ENCODE data around the gene DOHH.
"Not testable (repeated sequence)": the region's sequence is repeated elsewhere in the genome, so short reads cannot be mapped to it uniquely, and the experiment has no call there.

DNA sequence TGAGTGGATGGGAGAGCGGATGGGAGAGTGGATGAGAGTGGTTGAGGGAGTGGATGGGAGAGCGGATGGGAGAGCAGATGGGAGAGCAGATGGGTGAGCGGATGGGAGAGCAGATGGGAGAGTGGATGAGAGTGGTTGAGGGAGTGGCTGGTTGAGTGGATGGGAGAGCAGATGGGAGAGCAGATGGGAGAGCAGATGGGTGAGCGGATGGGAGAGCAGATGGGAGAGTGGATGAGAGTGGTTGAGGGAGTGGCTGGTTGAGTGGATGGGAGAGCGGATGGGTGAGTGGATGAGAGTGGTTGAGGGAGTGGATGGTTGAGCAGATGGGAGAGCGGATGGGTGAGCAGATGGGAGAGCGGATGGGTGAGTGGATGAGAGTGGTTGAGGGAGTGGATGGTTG lies 28.8 kb upstream of the DOHH start:
- TF ChIP-seq POLR2AphosphoS5 (IDR thresholded peaks at IDR 0.05): not testable (repeated sequence)
- TF ChIP-seq, protein P1, sequence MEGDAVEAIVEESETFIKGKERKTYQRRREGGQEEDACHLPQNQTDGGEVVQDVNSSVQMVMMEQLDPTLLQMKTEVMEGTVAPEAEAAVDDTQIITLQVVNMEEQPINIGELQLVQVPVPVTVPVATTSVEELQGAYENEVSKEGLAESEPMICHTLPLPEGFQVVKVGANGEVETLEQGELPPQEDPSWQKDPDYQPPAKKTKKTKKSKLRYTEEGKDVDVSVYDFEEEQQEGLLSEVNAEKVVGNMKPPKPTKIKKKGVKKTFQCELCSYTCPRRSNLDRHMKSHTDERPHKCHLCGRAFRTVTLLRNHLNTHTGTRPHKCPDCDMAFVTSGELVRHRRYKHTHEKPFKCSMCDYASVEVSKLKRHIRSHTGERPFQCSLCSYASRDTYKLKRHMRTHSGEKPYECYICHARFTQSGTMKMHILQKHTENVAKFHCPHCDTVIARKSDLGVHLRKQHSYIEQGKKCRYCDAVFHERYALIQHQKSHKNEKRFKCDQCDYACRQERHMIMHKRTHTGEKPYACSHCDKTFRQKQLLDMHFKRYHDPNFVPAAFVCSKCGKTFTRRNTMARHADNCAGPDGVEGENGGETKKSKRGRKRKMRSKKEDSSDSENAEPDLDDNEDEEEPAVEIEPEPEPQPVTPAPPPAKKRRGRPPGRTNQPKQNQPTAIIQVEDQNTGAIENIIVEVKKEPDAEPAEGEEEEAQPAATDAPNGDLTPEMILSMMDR (IDR thresholded peaks at IDR 0.05): not testable (repeated sequence)

Data from gastroesophageal sphincter (tissue), 3 donors.